Stimulated activated CD8-positive, alpha-beta memory T cell treated with anti-CD3 and anti-CD28 coated beads, Interleukin-7, amount 100 ng/mL, for 1 hour (primary cell): ENCODE measurements around the gene TM4SF18.

Experiments
- DNase-seq, 2 donors: peaks; one replicate each; pipeline ENCODE4 v3.0.0-alpha.2; 2020; ENCODE audit warnings: low read depth in 2 of 2

Gene TM4SF18

GRCh38 chr3:149284034-149284433 is 49.4 kb downstream of the TM4SF18 start:
- no peak for DNase-seq

DNA sequence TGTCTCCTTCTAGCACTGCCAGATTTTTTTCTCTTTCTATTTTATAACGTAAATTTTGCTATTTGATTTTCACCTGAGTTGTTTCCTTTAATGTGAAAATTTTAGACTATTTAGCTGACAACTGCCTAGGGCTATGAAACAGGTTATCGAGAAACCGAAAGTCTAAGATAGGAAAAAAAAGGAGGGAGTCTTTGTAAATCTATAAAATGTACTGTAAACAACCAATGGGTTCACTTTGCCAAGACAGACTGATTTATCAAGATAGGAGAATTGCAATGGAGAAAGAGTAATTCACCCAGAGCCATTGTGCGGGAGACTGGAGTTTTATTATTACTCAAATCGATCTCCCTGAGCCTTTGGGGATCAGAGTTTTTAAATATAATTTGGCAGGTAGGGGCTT is 50.0 kb downstream of the TM4SF18 start:
- no peak for DNase-seq

GRCh38 chr3:149282836-149283235 is 50.6 kb downstream of the TM4SF18 start:
- no peak for DNase-seq

DNA sequence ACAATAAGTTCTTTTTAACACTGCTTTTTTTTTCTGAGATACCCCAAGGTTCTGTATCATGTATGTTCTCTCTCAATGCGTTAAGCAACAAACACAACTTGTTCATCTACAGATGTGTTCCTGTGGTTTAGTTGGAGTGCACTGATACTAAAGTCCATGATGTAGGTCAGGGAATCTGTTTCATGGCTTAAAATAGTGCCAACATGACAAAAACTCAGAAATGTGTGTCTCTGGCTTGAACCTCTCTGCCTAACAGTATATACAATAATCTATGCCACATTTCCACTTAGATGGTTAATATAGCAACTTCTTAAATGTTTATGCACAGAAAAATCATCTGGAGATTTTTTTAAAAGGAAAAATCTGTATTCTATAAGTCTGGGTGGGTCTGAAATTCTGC is 51.1 kb downstream of the TM4SF18 start:
- DNase-seq, result no peak

DNA sequence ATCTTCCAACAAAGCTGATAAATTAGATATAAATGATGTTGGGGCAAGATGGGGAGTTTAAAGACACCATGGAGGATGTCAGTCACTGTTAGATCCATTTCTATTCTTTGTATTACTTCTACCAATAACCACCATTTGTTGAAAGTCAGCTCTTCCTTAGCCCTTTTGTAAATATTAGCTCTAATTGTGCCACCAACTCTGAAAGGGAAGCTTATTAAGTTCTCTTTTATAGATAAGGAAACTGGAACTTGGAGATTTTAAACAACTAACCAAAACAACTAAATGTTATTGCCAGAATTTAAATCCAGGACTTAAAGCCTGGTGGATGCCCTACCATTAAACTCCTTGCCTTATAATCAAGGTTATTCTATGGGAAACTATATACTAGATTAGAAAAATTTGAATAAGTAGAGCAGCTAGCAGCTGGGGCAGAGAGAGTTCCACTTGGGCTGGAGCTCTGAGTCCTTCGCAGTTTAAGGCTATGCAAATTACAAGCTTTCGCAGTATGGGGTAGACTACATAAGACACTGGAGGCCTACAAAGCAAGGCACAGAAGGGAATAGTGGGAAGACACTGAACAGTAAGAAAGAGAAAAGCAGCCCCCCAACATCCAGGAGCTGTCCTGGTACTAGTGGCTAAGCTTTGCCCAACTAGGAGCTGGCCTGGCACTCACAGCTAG is 52.6 kb downstream of the TM4SF18 start:
- DNase-seq, result no peak

DNA sequence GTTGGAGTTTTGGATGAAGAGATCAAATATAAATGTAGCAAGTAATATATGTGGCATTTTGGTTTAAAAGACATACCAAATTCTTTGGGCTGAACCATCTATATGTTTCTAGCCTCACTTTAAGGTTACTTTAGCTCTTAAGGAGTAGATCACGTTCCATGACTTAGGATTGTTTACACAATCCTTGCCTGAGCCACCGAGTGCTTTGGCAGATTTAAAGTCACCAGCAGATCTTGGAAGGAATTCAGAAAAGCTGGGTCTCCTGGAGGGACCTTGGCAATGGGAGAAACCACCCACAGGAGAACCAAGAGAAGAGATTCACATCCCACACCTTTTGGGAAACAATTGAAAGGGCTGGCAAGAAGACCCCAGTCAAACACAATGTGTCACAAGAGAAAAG is 54.5 kb downstream of the TM4SF18 start:
- DNase-seq, result no peak

DNA sequence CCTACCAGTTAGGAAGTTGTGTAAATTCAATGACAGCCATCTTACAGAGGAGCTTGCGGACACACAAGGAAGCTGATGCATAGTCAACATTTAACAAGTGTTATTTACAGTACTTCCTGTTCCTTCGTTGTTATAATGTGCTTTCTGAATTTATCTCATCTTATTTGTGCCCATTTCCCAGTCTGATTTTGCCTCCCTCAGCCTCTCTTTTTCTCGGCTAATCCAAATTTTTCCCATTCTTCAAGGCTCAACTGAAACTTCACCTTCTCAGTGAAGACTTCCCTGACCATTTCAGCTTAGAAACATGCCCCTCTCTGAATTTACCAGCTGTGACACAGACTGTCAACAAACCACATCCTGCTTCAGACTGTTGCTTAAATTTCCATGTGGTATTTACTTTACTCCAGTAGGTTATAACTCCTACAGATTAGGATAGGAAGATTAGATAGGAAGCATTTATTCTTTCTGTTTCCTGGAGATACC is 56.1 kb downstream of the TM4SF18 start:
- no peak for DNase-seq

DNA sequence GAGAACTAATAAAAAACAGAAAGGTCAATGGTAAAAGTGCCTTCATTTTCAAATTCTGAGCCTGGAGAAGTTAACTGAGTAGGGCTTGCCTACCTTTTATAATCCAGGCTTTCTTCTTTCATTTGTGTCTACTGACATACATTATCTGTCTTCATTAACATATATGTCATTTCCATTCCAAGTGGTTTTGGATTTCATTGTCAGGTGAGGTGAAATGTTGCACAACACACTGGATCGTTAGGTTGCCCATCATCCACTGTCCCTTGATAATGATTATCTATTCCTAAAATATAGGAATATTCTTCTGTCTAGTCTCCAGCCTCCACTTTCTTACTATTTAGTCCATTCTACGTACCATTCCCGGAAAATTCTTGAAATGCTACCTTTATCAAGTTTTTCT is 56.8 kb downstream of the TM4SF18 start:
- DNase-seq, result no peak

DNA sequence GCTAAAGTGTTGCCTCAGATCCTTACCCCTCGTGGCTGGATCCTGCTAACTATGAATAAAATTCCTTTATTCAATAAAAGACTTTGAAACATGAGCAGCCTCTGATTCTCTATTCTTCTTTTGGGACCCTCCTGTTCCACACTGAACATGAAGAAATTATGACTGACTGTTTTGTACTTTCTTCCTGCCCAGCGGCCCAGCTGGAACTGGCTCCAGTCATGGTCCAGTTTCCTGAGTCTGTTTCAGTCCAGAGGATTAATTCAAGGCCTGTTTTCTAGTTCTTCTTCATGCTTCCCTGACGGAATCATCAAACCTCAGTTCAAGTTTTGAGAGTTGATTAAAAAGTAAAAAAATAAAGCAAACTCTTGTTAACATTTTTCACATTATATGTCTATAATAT is 59.2 kb downstream of the TM4SF18 start:
- DNase-seq, result no peak

DNA sequence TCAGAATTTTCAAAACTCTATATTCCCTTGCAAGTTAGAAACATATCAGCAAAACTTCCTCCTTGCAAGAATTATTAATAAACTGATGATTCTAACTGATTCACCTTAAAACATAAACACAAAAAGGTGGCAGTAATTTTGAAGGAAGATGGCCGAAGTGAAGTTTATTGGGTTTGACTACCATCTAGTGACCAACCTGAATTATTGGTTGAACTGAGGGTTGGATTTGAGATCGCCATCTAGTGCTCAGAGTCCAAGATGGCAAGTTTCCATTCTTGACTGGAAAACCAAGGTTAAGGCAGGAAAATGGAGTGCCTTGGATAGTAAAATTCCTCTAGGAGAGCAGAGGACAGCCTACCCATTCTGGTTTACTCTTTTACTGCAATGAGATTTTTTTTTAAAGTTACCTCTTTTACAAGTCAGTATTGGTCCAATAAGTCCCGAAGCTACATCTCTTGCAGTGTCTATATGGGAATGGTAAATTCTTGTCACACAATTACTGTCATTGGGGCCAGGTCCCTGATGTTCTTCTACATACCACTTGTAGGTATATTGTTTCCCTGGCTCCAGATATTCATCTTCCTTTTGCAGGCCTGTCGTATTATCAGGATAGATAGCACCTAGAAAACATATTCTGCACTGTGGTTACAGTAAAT is 60.2 kb downstream of the TM4SF18 start:
- DNase-seq, result no peak

DNA sequence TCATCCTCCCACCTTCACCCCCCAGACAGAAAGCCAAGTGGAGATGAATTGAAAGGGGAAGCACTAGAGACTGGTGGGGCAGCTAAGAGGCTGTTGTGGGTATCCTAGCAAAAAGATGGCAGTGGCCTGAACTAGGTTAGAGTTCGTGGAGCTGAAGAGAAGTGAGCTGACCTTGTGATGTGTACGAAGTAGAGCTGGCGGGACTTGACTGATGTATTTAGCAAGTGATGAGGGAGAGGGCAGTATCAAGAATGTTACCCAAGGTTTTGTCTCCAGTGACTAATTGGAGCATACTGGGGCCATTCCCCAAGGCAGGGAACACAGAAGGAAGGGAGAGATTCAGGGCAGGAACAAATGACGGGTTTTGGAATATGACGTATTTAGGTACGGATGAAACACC is 61.8 kb downstream of the TM4SF18 start:
- DNase-seq, result no peak

DNA sequence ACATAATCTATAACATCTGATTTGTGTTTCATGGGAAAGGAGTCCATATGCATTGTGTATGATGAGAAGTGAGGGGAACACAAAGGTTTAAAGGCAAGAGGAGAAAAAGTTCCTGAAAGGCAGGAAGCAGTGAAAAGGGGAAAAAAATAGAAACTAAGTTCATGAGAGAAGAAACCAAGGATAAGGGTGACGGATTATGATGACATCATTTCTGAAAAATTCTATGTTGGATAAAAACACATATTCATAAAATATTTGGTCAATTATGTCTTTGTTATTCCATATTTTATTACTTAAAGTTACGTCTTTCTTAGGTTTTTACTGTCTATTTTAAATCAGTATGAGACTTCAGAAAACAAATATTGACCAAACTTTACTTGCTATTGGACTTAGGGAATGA is 63.3 kb downstream of the TM4SF18 start:
- DNase-seq, result no peak

GRCh38 chr3:149269687-149270086 is 63.7 kb downstream of the TM4SF18 start:
- no peak for DNase-seq
